Lower lobe of right lung (tissue), 2 donors: ENCODE measurements around the gene SERINC3. TPM values are rescaled to one million over a fixed set of nuclear protein-coding genes. Genes with fewer than 3 reads are reported as not detected.

Experiments
- ATAC-seq, 2 donors: fragments of 200-7000 bp; cut with Tn5 transposase; one replicate each; pipeline ENCODE4 v1.9.1; 2020 to 2022; ENCODE audit warnings: mild to moderate bottlenecking in 2 of 2, moderate library complexity in 2 of 2
- DNase-seq: peaks from one replicate; pipeline ENCODE4 v3.0.0-alpha.2; 2020
- H3K27ac ChIP-seq: fragments of 200-600 bp; one replicate; pipeline ENCODE4 v1.8.0; 2022
- H3K27me3 ChIP-seq: fragments of 200-600 bp; one replicate; pipeline ENCODE4 v1.8.0; 2022; ENCODE audit warnings: low read depth
- H3K36me3 ChIP-seq: fragments of 200-600 bp; one replicate; pipeline ENCODE4 v1.8.0; 2022; ENCODE audit warnings: mild to moderate bottlenecking
- H3K4me1 ChIP-seq: fragments of 200-600 bp; one replicate; pipeline ENCODE4 v1.8.0; 2022
- H3K4me3 ChIP-seq: fragments of 200-600 bp; one replicate; pipeline ENCODE4 v1.8.0; 2022; ENCODE audit warnings: mild to moderate bottlenecking
- H3K9me3 ChIP-seq: fragments of 200-600 bp; one replicate; pipeline ENCODE4 v1.8.0; 2022
- intact Hi-C: fragments of 100-400 bp; cut with DNase I; formaldehyde crosslinking; loops from one replicate; pipeline ENCODE4 v1.11.0; 2022
- total RNA-seq: library from RNA; stranded (reverse); fragmentation: NEBNext Ultra II Directional; extraction: Animal tissue kit (Norgen Biotek cat#: 25700); gene quantifications from one replicate; pipeline ENCODE4 v1.2.1, GENCODE V29; 2021
- TF ChIP-seq, protein P1 (sequence below): fragments of 200-600 bp; IDR thresholded peaks from one replicate; pipeline ENCODE4 v1.8.0; 2022; ENCODE audit warnings: antibody characterized with exemption, mild to moderate bottlenecking
- donor health status: DM: no; HTN: yes; CAD: no; lungs with severe emphysema.

The SERINC3 gene
- total RNA-seq, 1 donor from 2014 or later = 133 TPM

DNA sequence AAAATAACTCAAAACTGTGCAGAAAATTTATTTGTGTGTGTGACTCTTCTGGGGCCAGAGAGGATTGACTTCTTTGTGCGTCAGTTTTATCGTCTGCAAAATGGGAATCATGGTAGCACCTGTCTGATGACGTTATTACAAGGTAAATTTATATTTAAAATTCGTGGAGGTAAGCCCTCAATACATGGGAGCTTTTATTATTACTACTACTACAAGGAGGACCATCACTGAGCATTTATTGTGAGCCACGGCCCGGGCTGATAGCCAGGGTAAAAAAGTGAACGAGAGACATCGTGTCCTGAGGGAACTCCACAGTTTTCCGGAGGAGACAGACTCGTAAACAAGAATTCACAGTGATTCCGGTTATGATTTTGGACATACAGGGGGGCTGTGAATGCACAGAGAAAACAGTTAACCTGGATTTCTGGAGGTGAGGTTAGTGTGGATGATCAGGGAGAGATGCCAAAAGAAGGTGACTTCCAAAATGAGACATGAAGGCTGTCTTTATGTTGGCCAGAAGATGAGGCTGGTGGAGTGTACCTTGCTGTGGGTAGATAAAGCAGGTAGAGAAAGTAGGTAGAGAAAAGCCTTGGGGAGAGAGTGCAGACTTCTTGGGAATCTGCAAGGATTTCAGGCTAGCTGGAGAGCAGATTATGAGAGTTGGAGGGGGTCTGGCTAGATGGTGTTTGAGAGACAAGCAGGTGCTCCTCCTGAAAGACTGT, 10.6 kb upstream of the SERINC3 start:
- TF ChIP-seq, protein P1, sequence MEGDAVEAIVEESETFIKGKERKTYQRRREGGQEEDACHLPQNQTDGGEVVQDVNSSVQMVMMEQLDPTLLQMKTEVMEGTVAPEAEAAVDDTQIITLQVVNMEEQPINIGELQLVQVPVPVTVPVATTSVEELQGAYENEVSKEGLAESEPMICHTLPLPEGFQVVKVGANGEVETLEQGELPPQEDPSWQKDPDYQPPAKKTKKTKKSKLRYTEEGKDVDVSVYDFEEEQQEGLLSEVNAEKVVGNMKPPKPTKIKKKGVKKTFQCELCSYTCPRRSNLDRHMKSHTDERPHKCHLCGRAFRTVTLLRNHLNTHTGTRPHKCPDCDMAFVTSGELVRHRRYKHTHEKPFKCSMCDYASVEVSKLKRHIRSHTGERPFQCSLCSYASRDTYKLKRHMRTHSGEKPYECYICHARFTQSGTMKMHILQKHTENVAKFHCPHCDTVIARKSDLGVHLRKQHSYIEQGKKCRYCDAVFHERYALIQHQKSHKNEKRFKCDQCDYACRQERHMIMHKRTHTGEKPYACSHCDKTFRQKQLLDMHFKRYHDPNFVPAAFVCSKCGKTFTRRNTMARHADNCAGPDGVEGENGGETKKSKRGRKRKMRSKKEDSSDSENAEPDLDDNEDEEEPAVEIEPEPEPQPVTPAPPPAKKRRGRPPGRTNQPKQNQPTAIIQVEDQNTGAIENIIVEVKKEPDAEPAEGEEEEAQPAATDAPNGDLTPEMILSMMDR = no peak
- DNase-seq = no peak
- H3K4me1 ChIP-seq = peaks cover 16% of the 10 kb centered on the region
- no peaks in the 10 kb centered on the region for H3K27me3 ChIP-seq
- intact Hi-C loops = no loop called here
- peak overlapping the region; percentile 89 for H3K4me3 ChIP-seq
- no peaks in the 10 kb centered on the region for H3K9me3 ChIP-seq
- peak in 1 of 2 donors; percentile 7 for ATAC-seq
- no peaks in the 10 kb centered on the region for H3K36me3 ChIP-seq
- H3K27ac ChIP-seq = peak overlapping the region; percentile 82

GRCh38 chr20:44528309-44528708, 6.4 kb upstream of the SERINC3 start:
- Histone ChIP-seq H3K4me1 (peaks cover 14% of the 10 kb centered on the region), H3K9me3 (no peaks in the 10 kb centered on the region), H3K27me3 (no peaks in the 10 kb centered on the region), H3K36me3 (no peaks in the 10 kb centered on the region), H3K4me3 (no peak overlapping the region), H3K27ac (no peak overlapping the region)
- TF ChIP-seq, protein P1 = no peak
- intact Hi-C loops = loop anchor here (10.0 kb wide), 1 partner anchor 56 kb away; the partner anchor contains the start of gene PKIG
- ATAC-seq (no peak), DNase-seq (no peak)

GRCh38 chr20:44527716-44528199, 5.9 kb upstream of the SERINC3 start:
- intact Hi-C loops = loop anchor here (10.0 kb wide), 1 partner anchor 57 kb away; the partner anchor contains the start of gene PKIG
- ATAC-seq = no peak
- no peak for DNase-seq
- Histone ChIP-seq H3K36me3 (no peaks in the 10 kb centered on the region), H3K4me3 (no peak overlapping the region), H3K4me1 (peaks cover 10% of the 10 kb centered on the region), H3K27me3 (no peaks in the 10 kb centered on the region), H3K9me3 (no peaks in the 10 kb centered on the region), H3K27ac (no peak overlapping the region)
- TF ChIP-seq, protein P1 = no peak

GRCh38 chr20:44526129-44526528, 4.3 kb upstream of the SERINC3 start:
- Histone ChIP-seq H3K36me3 (no peaks in the 10 kb centered on the region), H3K9me3 (no peaks in the 10 kb centered on the region), H3K27ac (no peak overlapping the region), H3K4me1 (peaks cover 6% of the 10 kb centered on the region), H3K4me3 (no peak overlapping the region), H3K27me3 (no peaks in the 10 kb centered on the region)
- ATAC-seq = no peak
- intact Hi-C loops = loop anchor here (10.0 kb wide), 1 partner anchor 59 kb away; the partner anchor contains the start of gene PKIG
- no peak for DNase-seq
- TF ChIP-seq, protein P1 = no peak

DNA sequence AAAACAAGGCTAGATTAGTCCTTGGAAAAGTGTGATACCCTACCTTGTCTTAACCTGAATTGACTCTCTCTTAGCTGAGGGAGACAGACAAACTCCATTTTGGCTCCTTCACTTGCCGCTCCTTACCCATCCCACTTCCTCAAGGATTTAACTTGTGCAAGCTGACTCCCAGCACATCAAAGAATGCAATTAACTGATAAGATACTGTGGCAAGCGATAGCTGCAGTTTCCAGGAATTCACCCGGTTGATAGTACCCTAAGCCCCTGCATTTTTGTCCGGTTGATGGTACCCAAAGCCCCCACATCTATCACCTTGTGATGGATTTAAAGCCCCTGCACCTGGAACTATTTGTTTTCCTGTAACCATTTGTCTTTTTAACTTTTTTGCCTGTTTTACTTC, 1.9 kb upstream of the SERINC3 start:
- intact Hi-C loops = loop anchor here (10.0 kb wide), 1 partner anchor 61 kb away; the partner anchor contains the start of gene PKIG
- Histone ChIP-seq H3K4me3 (no peak overlapping the region), H3K9me3 (no peaks in the 10 kb centered on the region), H3K27ac (no peak overlapping the region), H3K4me1 (peaks cover 30% of the 10 kb centered on the region), H3K27me3 (no peaks in the 10 kb centered on the region), H3K36me3 (no peaks in the 10 kb centered on the region)
- TF ChIP-seq, protein P1 = no peak
- no peak for ATAC-seq
- no peak for DNase-seq
